GM19023 (cell line): Measurements from ENCODE around the gene TOB2.

Experiments used
- ATAC-seq: cut with Tn5 transposase; IDR thresholded peaks from one replicate; pipeline ENCODE4 v1.9.1; 2021; ENCODE audit warnings: mild to moderate bottlenecking, moderate library complexity; ENCODE audit not compliant: unreplicated experiment

Gene TOB2, protein sequence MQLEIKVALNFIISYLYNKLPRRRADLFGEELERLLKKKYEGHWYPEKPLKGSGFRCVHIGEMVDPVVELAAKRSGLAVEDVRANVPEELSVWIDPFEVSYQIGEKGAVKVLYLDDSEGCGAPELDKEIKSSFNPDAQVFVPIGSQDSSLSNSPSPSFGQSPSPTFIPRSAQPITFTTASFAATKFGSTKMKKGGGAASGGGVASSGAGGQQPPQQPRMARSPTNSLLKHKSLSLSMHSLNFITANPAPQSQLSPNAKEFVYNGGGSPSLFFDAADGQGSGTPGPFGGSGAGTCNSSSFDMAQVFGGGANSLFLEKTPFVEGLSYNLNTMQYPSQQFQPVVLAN

DNA sequence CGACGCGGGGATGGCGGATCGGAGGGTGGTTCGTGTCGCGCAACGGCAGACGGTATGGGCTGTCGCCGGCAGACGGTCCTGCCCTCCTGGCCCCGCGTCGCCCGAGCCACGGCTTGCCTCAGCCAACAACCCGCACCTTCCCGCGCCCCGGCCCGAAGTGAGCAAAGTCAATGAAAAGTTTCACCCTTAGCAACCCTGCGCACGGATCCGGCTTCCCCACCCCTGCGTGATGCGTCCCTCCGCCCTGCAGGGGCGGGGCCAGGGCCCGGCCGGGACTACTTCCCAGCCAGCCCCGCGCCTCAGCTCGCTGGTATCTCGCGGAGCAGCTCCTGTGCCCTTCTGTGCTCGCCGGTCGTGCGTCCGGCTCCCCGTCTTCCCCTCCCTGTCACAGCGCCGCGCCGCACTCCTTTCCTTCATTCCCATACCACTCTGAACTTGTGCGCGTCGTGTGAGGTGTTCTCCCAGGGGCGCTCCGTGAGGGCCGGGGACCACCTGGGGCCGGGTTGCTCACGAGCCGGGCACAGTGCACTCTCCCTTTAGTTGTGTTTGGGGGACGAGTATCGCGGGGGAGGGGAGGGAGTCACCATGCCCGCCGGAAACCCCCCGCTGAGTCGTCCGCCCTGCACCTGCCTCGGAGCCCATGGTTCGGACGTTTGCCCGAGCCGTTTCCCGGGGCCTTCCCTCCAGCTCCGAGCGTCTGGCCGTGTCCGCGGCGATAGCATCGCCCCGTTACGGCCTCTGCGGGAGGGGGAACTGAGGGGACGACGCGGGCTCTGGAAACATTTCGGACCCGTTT, at the start of gene TOB2:
Gene TOB2, minus strand, starts transcription at position 163 of the 796 bp plus-strand sequence. CDS start 9,456 bp downstream, outside the sequence.
- ATAC-seq, result peak; percentile 31

DNA sequence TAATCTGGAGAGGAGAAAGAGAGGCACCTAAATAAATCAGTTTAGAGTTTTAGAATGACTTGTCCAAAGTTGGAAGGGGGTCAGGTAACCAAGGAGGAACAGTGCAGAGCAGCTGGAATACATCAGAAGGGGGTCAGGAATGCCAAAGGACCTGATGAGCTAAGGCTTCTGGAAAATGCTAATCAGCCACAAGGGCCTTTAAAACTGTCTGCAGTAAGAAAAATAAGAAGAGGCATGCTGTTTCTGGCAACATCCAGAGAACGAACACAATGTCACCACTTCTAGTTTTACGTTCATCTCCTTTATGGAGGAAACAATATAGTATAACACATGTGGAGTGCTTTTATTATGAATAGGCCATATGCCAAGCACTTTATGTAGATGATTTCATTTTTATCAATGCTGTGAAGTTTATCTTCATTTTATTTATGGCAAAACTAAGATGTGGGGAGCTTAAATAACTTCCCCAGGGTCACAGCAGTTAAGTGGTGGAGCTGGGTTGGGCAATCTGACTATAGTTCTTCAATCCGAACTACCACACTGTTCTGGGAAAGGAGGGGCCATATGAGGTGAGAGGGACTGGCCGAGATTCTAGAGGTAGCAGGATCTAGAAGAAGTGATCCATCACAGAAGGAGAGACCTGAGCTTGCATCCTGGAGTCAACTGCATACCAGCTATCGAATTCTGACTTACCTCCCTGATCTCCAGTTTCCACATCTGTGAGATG, 44.9 kb upstream of the TOB2 start:
- no peak for ATAC-seq

DNA sequence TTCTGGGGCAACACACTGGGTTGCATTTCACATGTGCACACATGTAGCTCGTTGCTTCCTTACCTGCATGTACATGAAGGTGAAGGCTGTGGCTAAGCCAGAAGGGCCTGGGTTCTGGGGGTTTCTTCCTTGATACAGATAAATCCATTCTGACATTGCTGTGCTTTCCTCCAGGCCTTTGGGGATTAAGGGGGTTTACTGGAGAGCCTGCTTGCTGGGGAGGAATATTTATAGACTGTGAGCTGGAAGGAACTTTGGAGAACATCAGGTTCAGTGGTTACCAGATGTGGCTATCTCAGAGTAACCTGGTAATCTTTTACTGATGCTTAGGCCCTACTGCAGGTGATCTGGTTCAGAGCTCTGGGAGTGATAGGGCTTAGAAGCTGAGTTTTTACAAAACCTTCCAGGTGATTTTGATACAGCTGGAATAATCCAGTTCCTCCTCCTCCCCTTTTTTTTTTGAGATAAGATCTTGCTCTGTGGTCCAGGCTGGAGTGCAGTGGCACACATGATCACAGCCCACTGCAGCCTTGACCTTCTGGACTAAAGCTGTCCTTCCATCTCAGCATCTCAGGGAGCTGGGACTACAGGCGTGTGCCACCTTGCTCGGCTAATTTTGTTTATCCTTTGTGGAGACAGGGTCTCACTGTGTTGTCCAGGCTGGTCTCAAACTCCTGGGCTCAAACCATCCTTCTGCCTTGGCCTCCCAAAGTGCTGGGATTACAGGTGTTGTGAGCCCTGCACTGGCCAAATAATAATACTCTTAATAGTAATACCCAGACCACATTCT, 42.2 kb upstream of the TOB2 start:
- no peak for ATAC-seq

DNA sequence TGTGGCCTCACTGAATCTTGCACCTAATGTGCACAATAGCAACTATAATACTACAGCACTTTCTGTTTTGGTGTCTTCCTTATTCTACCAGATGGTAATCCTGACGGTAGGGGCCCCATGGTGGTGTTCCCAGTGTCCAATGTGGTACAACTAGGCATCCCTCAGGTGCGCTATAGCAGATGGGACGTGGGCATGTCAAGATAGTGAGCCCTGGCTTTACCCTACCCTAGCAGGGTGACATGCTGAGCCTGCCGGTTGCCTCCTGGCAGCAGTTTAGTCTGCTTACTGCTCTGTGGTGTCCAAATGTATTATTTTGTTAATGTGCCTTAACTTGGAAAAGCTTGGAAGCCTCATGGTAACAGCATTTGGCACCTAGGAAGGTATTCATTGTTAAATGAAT, 41.5 kb upstream of the TOB2 start:
- no peak for ATAC-seq

DNA sequence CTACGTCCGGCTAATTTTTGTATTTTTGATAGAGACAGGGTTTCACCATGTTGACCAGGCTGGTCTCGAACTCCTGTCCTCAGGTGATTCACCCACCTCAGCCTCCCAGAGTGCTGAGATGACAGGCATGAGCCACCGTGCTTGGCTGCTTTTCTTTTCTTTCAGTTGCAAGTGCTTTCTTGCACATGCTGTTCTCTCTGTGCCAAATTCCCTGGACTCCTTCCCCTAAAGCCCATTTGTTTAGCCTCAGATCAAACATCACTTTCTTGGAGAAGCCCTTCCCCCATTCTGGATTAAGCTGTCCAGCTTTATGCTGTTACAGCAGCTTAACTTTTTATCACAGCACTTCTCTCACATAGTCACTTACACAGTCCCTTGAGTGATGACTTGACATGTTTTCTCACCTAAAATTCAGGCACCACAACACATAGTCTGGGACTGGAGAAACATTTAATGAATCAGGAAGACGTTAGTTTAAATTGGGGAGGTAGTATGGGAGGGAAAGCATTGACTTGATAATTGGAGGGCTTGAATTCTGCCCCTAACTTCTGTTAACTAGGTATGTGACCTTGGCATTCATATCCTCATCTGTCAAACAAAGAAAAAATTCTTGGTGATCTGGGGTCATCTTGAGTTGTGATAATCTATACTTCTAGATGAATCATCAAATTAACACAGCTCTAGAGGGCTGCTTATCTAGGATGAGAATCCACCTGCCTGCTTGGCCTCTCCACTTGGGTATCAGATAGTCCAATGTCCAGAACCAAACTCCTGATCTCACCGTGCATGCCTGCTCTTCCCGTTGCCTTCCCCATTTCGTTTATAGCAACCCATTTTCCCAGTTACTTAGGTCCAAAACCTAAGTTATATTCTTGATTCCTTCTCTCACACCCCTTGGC, 40.7 kb upstream of the TOB2 start:
- no peak for ATAC-seq

DNA sequence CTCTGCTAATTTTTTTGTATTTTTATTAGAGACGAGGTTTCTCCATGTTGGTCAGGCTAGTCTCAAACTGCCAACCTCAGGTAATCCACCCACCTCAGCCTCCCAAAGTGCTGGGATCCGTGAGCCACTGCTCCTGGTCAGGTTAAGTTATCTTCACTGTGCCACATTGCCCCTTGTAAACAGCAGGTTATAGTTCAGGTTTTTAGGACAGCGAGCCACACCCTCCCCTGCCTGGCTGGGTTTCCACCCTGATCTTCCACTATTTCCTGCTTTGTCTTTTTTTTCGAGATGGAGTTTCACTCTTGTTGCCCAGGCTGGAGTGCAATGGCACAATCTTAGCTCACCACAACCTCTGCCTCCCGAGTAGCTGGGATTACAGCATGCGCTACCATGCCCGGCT, 38.4 kb upstream of the TOB2 start:
- ATAC-seq, result no peak

- ATAC-seq, result no peak
Observed at GRCh38 chr22:41482319-41482935, 35.8 kb upstream of the TOB2 start.

DNA sequence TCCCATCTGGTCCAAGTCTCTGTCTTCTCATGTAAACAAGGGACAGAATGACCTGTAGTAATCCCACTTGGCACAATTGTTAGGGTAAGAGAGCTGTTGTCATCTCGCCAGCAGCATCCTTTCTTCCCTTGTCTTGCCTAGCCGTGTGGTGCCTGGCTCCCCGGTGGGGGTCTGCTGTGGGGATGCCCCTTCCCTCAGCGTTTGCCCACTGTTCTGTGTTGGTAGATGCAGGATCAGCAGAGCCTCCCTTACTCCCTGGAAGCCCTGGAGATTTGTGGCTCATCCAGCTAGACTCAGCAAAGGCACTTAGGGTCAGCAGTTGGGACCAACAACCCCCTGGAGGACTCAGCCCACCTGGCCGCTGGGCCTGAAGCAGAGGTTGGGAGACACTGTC, 35.3 kb upstream of the TOB2 start:
- ATAC-seq, result no peak

DNA sequence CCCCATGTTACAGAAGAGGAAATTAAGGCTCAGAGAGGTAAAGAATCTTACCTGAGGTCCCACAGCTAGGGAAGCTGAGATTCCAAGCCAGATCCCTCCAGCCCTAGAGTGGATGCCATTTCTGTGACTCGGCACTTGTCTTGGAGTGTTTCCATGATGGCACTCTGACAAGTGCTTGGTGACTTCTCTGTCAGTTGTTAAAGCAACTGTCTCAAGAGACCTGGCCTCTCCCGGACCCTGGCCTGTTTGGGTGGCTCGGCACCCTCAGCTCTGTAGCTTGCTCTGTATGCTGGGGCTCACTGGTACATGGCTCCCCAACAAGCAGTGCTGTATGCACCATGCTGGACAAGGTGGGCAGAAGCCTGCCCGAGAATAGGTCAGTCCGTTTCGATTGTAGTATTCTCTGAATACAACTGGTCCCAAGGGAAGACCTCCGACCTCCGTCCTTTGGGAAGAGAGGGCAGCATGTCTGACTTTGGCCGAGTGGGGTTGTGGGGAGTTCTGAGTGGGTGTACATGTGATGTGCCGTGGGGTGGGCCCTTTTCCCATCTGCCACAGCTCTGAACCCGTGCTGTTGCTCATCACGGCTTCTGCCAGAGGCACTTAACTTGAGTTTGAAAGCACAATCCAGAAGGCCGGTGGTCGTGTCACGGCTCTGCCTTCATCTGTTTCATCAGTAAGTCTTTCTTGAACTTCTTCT, 34.7 kb upstream of the TOB2 start:
- ATAC-seq, result no peak

DNA sequence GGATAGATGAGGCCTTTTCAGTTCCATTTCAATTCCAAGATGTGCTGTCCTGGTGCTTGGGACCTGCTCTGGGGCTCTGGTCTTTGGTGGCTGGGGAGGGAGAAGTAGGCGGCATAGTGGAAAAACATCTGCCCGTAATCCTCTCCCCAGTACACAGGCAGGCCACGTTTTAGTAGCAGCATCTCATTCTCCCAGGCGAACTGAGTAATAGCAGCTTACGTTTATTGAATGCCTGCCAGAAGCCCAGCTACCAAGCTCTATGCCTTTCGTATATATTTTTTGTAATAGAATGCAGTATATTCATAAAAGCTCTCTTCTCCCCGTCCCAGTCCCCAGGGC, 33.8 kb upstream of the TOB2 start:
- no peak for ATAC-seq

- no peak for ATAC-seq
Observed at GRCh38 chr22:41479671-41480396, 33.2 kb upstream of the TOB2 start.

DNA sequence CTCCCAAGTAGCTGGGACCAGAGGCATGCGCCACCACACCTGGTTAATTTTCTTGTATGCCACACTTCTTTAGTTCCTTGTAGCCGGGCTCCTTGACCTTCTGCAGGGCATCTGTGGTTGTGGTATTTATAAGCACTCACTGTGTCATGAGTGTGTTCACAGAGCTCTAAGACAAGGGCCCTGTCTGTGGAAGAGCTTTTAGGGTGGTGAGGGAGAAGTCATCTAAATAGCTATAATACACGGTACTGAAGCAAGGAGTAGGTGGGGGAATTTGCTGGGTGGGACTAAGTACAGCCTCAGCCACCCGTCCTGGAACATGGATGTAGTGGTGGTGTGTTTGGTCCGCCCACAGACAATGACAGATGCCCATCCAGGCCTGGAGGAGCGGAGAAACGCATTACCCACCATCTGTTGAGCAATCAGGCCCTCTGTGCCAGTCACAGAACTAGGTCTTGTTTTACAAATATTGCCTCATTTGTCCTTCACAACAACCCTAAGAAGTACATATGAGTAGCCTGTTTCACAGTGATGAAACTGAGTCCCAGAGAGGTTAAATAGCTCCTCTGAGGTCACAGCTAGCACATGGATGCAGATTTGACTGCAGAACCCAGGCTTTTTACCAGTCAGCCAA, 32.4 kb upstream of the TOB2 start:
- no peak for ATAC-seq

DNA sequence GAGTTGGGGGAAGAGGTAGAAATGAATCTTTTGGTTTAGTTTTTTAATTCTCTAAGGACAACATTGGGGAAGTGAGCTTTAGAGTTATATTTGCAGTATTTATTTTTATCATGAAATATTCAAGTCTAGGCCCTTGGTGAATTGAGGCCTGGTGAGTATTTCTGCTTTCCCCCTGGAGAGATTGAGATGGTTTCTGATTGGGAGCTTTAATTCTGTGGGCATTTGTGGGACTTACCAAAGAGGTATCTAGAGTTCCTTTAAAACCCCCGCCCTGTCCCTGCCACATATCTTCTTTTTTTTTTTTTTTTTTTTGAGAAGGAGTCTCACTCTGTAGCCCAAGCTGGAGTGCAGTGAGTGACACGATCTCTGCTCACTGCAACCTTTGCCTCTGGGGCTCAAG, 31.9 kb upstream of the TOB2 start:
- no peak for ATAC-seq

- no peak for ATAC-seq
Observed at GRCh38 chr22:41474872-41475451, 28.4 kb upstream of the TOB2 start.

DNA sequence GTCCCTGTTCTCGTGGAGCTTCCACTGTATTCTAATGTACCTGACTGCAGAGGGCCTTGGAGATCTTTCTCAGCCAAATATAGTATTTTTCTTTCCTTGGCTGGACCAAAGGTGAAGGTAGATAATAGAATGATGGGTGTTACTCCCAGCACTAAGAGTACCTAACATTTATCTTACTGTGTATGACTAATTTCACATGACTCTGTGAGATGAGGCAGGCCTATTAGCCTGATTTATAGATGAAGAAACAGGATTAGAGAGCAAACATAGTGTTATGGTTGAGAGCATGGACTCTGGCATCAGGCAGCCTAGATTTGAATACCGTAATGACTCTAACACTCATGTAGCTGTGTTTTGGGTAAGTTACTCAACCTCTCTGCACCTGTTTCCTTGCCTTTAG, 25.0 kb upstream of the TOB2 start:
- ATAC-seq, result no peak

- no peak for ATAC-seq
Observed at GRCh38 chr22:41470886-41471285, 24.3 kb upstream of the TOB2 start.

GRCh38 chr22:41469218-41469851, 22.7 kb upstream of the TOB2 start:
- ATAC-seq, result peak; percentile 17
